Measurements from ENCODE around the gene COX17.

COX17 gene

GRCh38 chr3:119653876-119654275, 23.3 kb downstream of the COX17 start:
- Histone ChIP-seq H3K9ac (ENCODE audit: low read depth, low read length) (no peak overlapping the region), H3K4me1 (ENCODE audit: insufficient read depth, low read length) (no peaks in the 10 kb centered on the region), H3K36me3 (ENCODE audit: insufficient read depth, low read length) (no peaks in the 10 kb centered on the region), H4K20me1 (ENCODE audit: insufficient read depth, low read length) (no peaks in the 10 kb centered on the region), H3K4me2 (ENCODE audit: insufficient read depth, low read length) (no peak overlapping the region), H3K79me2 (ENCODE audit: insufficient read depth, low read length) (no peaks in the 10 kb centered on the region), H3K27ac (ENCODE audit: low read length) (no peak overlapping the region), H2AFZ (ENCODE audit: low read depth, low read length) (no peak overlapping the region), H3K27me3 (ENCODE audit: insufficient read depth, low read length, poor library complexity) (no peaks in the 10 kb centered on the region), H3K9me3 (ENCODE audit: insufficient read depth, low read length, severe bottlenecking) (no peaks in the 10 kb centered on the region), H3K4me3 (ENCODE audit: low read depth in 1 of 2, low read length in 2 of 2) (no peak overlapping the region)
- ATAC-seq (ENCODE audit: insufficient read depth, low read depth) (no peak), DNase-seq (no peak)
- TF ChIP-seq CTCF (IDR thresholded peaks at IDR 0.05; ENCODE audit: borderline replicate concordance, extremely low read depth, low read length, poor library complexity, severe bottlenecking) (no peak), EZH2 (IDR thresholded peaks at IDR 0.05; ENCODE audit: borderline replicate concordance, low read depth, low read length, severe bottlenecking) (no peak)

GRCh38 chr3:119652306-119653033, 24.7 kb downstream of the COX17 start:
- no peaks in the 10 kb centered on the region for H4K20me1 ChIP-seq (ENCODE audit: insufficient read depth, low read length)
- ATAC-seq (ENCODE audit: insufficient read depth, low read depth) (no peak), DNase-seq (no peak)
- no peak overlapping the region for H3K4me3 ChIP-seq (ENCODE audit: low read depth in 1 of 2, low read length in 2 of 2)
- TF ChIP-seq EZH2 (IDR thresholded peaks at IDR 0.05; ENCODE audit: borderline replicate concordance, low read depth, low read length, severe bottlenecking) (no peak), CTCF (IDR thresholded peaks at IDR 0.05; ENCODE audit: borderline replicate concordance, extremely low read depth, low read length, poor library complexity, severe bottlenecking) (no peak)
- H3K27me3 ChIP-seq (ENCODE audit: insufficient read depth, low read length, poor library complexity): no peaks in the 10 kb centered on the region
- no peak overlapping the region for H3K27ac ChIP-seq (ENCODE audit: low read length)
- no peaks in the 10 kb centered on the region for H3K79me2 ChIP-seq (ENCODE audit: insufficient read depth, low read length)
- H3K4me1 ChIP-seq (ENCODE audit: insufficient read depth, low read length): no peaks in the 10 kb centered on the region
- no peaks in the 10 kb centered on the region for H3K36me3 ChIP-seq (ENCODE audit: insufficient read depth, low read length)
- H3K9ac ChIP-seq (ENCODE audit: low read depth, low read length): no peak overlapping the region
- no peak overlapping the region for H2AFZ ChIP-seq (ENCODE audit: low read depth, low read length)
- H3K4me2 ChIP-seq (ENCODE audit: insufficient read depth, low read length): no peak overlapping the region
- no peaks in the 10 kb centered on the region for H3K9me3 ChIP-seq (ENCODE audit: insufficient read depth, low read length, severe bottlenecking)

GRCh38 chr3:119649761-119650160, 27.4 kb downstream of the COX17 start:
- no peak overlapping the region for H3K9ac ChIP-seq (ENCODE audit: low read depth, low read length)
- H3K27me3 ChIP-seq (ENCODE audit: insufficient read depth, low read length, poor library complexity): no peaks in the 10 kb centered on the region
- DNase-seq (no peak), ATAC-seq (ENCODE audit: insufficient read depth, low read depth) (no peak)
- no peak overlapping the region for H2AFZ ChIP-seq (ENCODE audit: low read depth, low read length)
- no peak overlapping the region for H3K4me3 ChIP-seq (ENCODE audit: low read depth in 1 of 2, low read length in 2 of 2)
- no peaks in the 10 kb centered on the region for H3K36me3 ChIP-seq (ENCODE audit: insufficient read depth, low read length)
- H4K20me1 ChIP-seq (ENCODE audit: insufficient read depth, low read length): no peaks in the 10 kb centered on the region
- TF ChIP-seq EZH2 (IDR thresholded peaks at IDR 0.05; ENCODE audit: borderline replicate concordance, low read depth, low read length, severe bottlenecking): no peak
- no peak for TF ChIP-seq CTCF (IDR thresholded peaks at IDR 0.05; ENCODE audit: borderline replicate concordance, extremely low read depth, low read length, poor library complexity, severe bottlenecking)
- H3K4me1 ChIP-seq (ENCODE audit: insufficient read depth, low read length): no peaks in the 10 kb centered on the region
- H3K79me2 ChIP-seq (ENCODE audit: insufficient read depth, low read length): no peaks in the 10 kb centered on the region
- no peak overlapping the region for H3K4me2 ChIP-seq (ENCODE audit: insufficient read depth, low read length)
- H3K9me3 ChIP-seq (ENCODE audit: insufficient read depth, low read length, severe bottlenecking): no peaks in the 10 kb centered on the region
- no peak overlapping the region for H3K27ac ChIP-seq (ENCODE audit: low read length)
